HG03045 (cell line): ENCODE results near the gene ST6GAL1.
A peak's percentile ranks its signal among the peaks of the same experiment; 100 is the strongest.

Experiments used
- ATAC-seq: cut with Tn5 transposase; IDR thresholded peaks from one replicate; pipeline ENCODE4 v1.9.1; 2021; ENCODE audit warnings: mild to moderate bottlenecking, moderate library complexity; ENCODE audit not compliant: unreplicated experiment

The ST6GAL1 gene

GRCh38 chr3:187072102-187072501 is 141.8 kb downstream of the ST6GAL1 start:
- no peak for ATAC-seq

- no peak for ATAC-seq
Observed at GRCh38 chr3:187072511-187072910, 142.2 kb downstream of the ST6GAL1 start.

GRCh38 chr3:187073581-187074098 is 143.3 kb downstream of the ST6GAL1 start:
- ATAC-seq: no peak

- no peak for ATAC-seq
Observed at GRCh38 chr3:187074846-187075245, 144.5 kb downstream of the ST6GAL1 start.

- no peak for ATAC-seq
Observed at GRCh38 chr3:187076297-187076696, 146.0 kb downstream of the ST6GAL1 start.

- no peak for ATAC-seq
Observed at GRCh38 chr3:187077085-187077484, 146.8 kb downstream of the ST6GAL1 start.

- no peak for ATAC-seq
Observed at GRCh38 chr3:187077537-187077936, 147.2 kb downstream of the ST6GAL1 start.

GRCh38 chr3:187079090-187080022 is 149.0 kb downstream of the ST6GAL1 start:
- ATAC-seq: no peak

- no peak for ATAC-seq
Observed at GRCh38 chr3:187080799-187081450, 150.6 kb downstream of the ST6GAL1 start.

GRCh38 chr3:187082758-187083375 is 152.5 kb downstream of the ST6GAL1 start:
- ATAC-seq: no peak

GRCh38 chr3:187084126-187084525 is 153.8 kb downstream of the ST6GAL1 start:
- ATAC-seq: no peak

GRCh38 chr3:187084580-187084979 is 154.3 kb downstream of the ST6GAL1 start:
- ATAC-seq: no peak

GRCh38 chr3:187085021-187085666 is 154.8 kb downstream of the ST6GAL1 start:
- ATAC-seq: no peak

GRCh38 chr3:187085933-187086332 is 155.6 kb downstream of the ST6GAL1 start:
- ATAC-seq: no peak

GRCh38 chr3:187086831-187087230 is 156.5 kb downstream of the ST6GAL1 start:
- no peak for ATAC-seq

- ATAC-seq: no peak
Observed at GRCh38 chr3:187088701-187089100, 158.4 kb downstream of the ST6GAL1 start.

- no peak for ATAC-seq
Observed at GRCh38 chr3:187093320-187093719, 163.0 kb downstream of the ST6GAL1 start.

- ATAC-seq: no peak
Observed at GRCh38 chr3:187098923-187099512, 168.7 kb downstream of the ST6GAL1 start.

- peak; percentile 72 for ATAC-seq
Observed at GRCh38 chr3:187101184-187102072, 171.1 kb downstream of the ST6GAL1 start.
